DOHH2 (cell line): Measurements from ENCODE around the gene MESD.

Experiments
- CTCF ChIP-seq: fragments of 200-600 bp; sonication (generic); IDR thresholded peaks from one replicate; pipeline ENCODE4 v1.5.1; 2014; ENCODE audit warnings: antibody characterized with exemption, mild to moderate bottlenecking, low read depth, low read length; ENCODE audit not compliant: poor library complexity, severe bottlenecking
- EZH2phosphoT487 ChIP-seq: fragments of 200-600 bp; sonication (generic); IDR thresholded peaks from 2 replicates; pipeline ENCODE4 v1.6.1; 2017; ENCODE audit warnings: borderline replicate concordance, mild to moderate bottlenecking, antibody characterized with exemption, low read length, moderate library complexity, mixed read lengths

GRCh38 chr15:80931191-80931590 lies 58.4 kb downstream of the MESD start:
- no peak for TF ChIP-seq CTCF
- no peak for TF ChIP-seq EZH2phosphoT487
